Loucy (cell line): ENCODE measurements around the gene WDTC1.

Experiments used
- H2AFZ ChIP-seq: fragments of 200-600 bp; sonication (generic); 2 replicates; pipeline ENCODE4 v1.6.0; 2016; ENCODE audit warnings: antibody characterized with exemption, mild to moderate bottlenecking, low read length, moderate library complexity
- H3F3A ChIP-seq: fragments of 200-600 bp; 2 replicates; pipeline ENCODE4 v1.6.0; 2016; ENCODE audit warnings: antibody characterized with exemption, low read depth, mild to moderate bottlenecking
- H3K27me3 ChIP-seq: fragments of 200-600 bp; sonication (generic); 2 replicates; pipeline ENCODE4 v1.6.1; 2014; ENCODE audit warnings: low read length, mild to moderate bottlenecking; ENCODE audit not compliant: insufficient read depth, poor library complexity, severe bottlenecking
- H3K36me3 ChIP-seq: fragments of 200-600 bp; sonication (generic); 2 replicates; pipeline ENCODE4 v1.6.1; 2016; ENCODE audit warnings: low read length; ENCODE audit not compliant: insufficient read depth
- H3K4me1 ChIP-seq: fragments of 200-600 bp; sonication (generic); 2 replicates; pipeline ENCODE4 v1.5.1; 2014; ENCODE audit warnings: low read length, mild to moderate bottlenecking; ENCODE audit not compliant: insufficient read depth, poor library complexity, severe bottlenecking
- H3K4me2 ChIP-seq: fragments of 200-600 bp; sonication (generic); 2 replicates; pipeline ENCODE4 v1.6.0; 2014; ENCODE audit warnings: antibody characterized with exemption, low read length, low read depth, mild to moderate bottlenecking; ENCODE audit not compliant: poor library complexity, severe bottlenecking
- H3K4me3 ChIP-seq: fragments of 200-600 bp; sonication (generic); 2 replicates; pipeline ENCODE4 v1.5.1; 2014; ENCODE audit warnings: low read length, mild to moderate bottlenecking, mixed read lengths; ENCODE audit not compliant: poor library complexity, severe bottlenecking
- H3K79me2 ChIP-seq: fragments of 200-600 bp; sonication (generic); 2 replicates; pipeline ENCODE4 v1.6.1; 2014; ENCODE audit warnings: low read length; ENCODE audit not compliant: insufficient read depth
- H3K9ac ChIP-seq: fragments of 200-600 bp; sonication (generic); 2 replicates; pipeline ENCODE4 v1.6.0; 2014; ENCODE audit warnings: mild to moderate bottlenecking, low read depth, low read length, moderate library complexity; ENCODE audit not compliant: poor library complexity, severe bottlenecking
- H3K9me2 ChIP-seq: fragments of 200-600 bp; sonication (generic); replicated peaks from 2 replicates; pipeline ENCODE4 v1.6.1; 2016; ENCODE audit warnings: low read depth, low read length, mixed read lengths
- H3K9me3 ChIP-seq: fragments of 200-600 bp; sonication (generic); 2 replicates; pipeline ENCODE4 v1.6.1; 2014; ENCODE audit warnings: mild to moderate bottlenecking, antibody characterized with exemption, low read length, low read depth; ENCODE audit not compliant: insufficient read depth
- H4K20me1 ChIP-seq: fragments of 200-600 bp; sonication (generic); 2 replicates; pipeline ENCODE4 v1.6.0; 2014; ENCODE audit warnings: antibody characterized with exemption, low read length, mild to moderate bottlenecking; ENCODE audit not compliant: insufficient read depth, poor library complexity, severe bottlenecking
- EZH2phosphoT487 ChIP-seq: fragments of 200-600 bp; IDR thresholded peaks from 2 replicates; pipeline ENCODE4 v1.6.1; 2018; ENCODE audit warnings: antibody characterized with exemption, mild to moderate bottlenecking, moderate library complexity, borderline replicate concordance
- TF ChIP-seq, protein P1 (sequence below): fragments of 200-600 bp; sonication (generic); conservative IDR thresholded peaks from 2 replicates; pipeline ENCODE4 v1.5.1; 2014; ENCODE audit warnings: mild to moderate bottlenecking, antibody characterized with exemption, low read length

The WDTC1 gene

DNA sequence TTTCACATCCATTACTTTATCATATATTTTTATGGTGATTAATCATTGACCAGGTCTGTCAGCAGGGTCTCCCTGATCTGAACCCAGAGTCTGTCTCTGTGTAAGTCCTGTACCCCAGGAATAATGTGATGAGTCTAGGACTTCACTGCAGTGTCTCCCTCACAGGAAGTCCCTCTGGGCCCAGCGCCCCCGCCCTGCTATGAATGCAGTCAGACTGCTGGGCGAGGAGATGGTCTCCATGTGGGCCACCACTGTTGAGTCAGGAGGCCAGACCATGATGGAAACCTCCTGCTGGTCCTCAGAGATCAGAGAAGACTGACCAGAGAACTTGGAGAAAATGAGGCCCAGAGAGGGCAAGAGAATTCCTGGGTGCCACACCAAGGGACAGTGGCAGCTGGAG lies 97.0 kb downstream of the WDTC1 start:
- H3K9me3 ChIP-seq: no peaks in the 10 kb centered on the region
- peaks cover 22% of the 10 kb centered on the region for H3K4me1 ChIP-seq
- H4K20me1 ChIP-seq: peaks cover 9% of the 10 kb centered on the region
- no peak overlapping the region for H3K4me3 ChIP-seq
- TF ChIP-seq, protein P1, sequence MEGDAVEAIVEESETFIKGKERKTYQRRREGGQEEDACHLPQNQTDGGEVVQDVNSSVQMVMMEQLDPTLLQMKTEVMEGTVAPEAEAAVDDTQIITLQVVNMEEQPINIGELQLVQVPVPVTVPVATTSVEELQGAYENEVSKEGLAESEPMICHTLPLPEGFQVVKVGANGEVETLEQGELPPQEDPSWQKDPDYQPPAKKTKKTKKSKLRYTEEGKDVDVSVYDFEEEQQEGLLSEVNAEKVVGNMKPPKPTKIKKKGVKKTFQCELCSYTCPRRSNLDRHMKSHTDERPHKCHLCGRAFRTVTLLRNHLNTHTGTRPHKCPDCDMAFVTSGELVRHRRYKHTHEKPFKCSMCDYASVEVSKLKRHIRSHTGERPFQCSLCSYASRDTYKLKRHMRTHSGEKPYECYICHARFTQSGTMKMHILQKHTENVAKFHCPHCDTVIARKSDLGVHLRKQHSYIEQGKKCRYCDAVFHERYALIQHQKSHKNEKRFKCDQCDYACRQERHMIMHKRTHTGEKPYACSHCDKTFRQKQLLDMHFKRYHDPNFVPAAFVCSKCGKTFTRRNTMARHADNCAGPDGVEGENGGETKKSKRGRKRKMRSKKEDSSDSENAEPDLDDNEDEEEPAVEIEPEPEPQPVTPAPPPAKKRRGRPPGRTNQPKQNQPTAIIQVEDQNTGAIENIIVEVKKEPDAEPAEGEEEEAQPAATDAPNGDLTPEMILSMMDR: no peak
- TF ChIP-seq EZH2phosphoT487: no peak
- peaks cover 51% of the 10 kb centered on the region; the same call in 1 of the 2 replicates for H3K36me3 ChIP-seq
- H3K4me2 ChIP-seq: no peak overlapping the region
- H2AFZ ChIP-seq: no peak overlapping the region
- no peak overlapping the region for H3K9ac ChIP-seq
- no peaks in the 10 kb centered on the region for H3F3A ChIP-seq
- H3K79me2 ChIP-seq: peaks cover 40% of the 10 kb centered on the region
- no peaks in the 10 kb centered on the region for H3K27me3 ChIP-seq
- no peaks in the 10 kb centered on the region for H3K9me2 ChIP-seq

DNA sequence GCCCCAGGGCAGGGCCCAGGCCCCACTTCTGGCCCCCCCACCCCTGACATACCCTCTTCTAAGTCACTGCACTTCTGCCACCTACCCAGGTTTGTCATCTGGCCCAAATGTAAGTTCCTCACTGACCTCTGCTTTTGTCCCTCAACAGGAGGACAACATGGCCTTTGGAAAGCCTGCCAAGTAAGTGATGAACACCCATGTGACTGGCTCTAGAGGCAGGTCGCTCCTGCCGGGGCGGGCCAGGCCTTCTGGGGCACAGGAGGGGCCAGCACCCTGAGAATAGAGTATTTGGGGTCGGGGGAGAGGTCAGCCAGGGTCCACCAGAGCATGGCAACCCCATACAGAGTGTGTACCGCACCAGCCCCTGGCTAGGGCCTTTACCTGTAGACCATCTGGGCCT lies 97.5 kb downstream of the WDTC1 start:
- TF ChIP-seq EZH2phosphoT487: no peak
- TF ChIP-seq, protein P1: no peak
- Histone ChIP-seq H3K27me3 (no peaks in the 10 kb centered on the region), H3K9me2 (no peaks in the 10 kb centered on the region), H3K36me3 (peaks cover 54% of the 10 kb centered on the region; the same call in 1 of the 2 replicates), H3K4me3 (no peak overlapping the region), H3F3A (no peaks in the 10 kb centered on the region), H3K79me2 (peaks cover 35% of the 10 kb centered on the region), H4K20me1 (peaks cover 9% of the 10 kb centered on the region), H2AFZ (no peak overlapping the region), H3K9me3 (no peaks in the 10 kb centered on the region), H3K4me2 (no peak overlapping the region), H3K4me1 (peaks cover 18% of the 10 kb centered on the region), H3K9ac (no peak overlapping the region)

DNA sequence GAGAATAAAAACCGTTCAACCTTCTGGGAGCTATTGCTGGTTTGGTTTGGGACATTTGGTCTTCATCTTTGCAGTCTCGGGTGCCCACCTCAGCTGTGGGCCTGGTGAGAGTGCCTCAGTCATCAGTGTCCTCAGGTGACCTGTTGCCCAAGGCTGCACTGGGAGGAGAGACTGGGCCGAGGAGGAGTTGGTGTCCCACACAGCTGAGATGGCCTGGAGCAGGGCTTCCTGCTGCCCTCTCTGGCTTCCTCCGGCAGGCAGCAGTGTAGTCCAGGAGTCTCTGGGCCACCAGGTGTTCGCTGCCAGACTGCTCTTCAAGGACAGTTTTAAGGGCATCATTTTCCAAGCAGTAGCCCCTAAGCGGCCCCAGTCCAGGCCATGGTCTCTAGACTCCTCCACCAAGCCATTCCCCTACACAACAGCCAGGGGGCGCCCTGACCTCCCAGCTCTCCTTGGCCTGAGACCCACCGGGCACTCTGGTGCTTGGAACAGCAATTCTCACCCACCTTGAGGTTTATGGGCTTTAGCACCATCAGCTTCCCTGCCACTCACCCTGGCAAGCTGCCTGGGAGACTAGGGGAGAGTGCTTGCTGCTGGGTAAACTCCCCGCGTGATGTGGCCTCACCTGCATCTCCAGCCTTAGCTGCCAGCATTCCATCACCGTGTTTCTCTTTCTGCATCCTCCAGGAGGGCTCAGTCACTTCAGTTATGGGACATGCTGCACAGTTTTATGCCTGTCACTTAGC lies 98.3 kb downstream of the WDTC1 start:
- Histone ChIP-seq H3K36me3 (peaks cover 54% of the 10 kb centered on the region; the same call in 1 of the 2 replicates), H3K79me2 (peaks cover 28% of the 10 kb centered on the region), H3F3A (no peaks in the 10 kb centered on the region), H3K4me1 (peaks cover 15% of the 10 kb centered on the region), H3K27me3 (no peaks in the 10 kb centered on the region), H4K20me1 (peaks cover 9% of the 10 kb centered on the region), H3K9me2 (no peaks in the 10 kb centered on the region), H2AFZ (no peak overlapping the region), H3K4me2 (no peak overlapping the region), H3K9ac (no peak overlapping the region), H3K9me3 (no peaks in the 10 kb centered on the region), H3K4me3 (no peak overlapping the region)
- no peak for TF ChIP-seq EZH2phosphoT487
- TF ChIP-seq, protein P1: peak; percentile 88
